Activated B cell treated with CpG ODN at 0.5 μM for 24 hours (primary cell): Measurements from ENCODE around the gene CAST. TPM values are rescaled to one million over a fixed set of nuclear protein-coding genes. Genes with fewer than 3 reads are reported as not detected.
"Not testable (repeated sequence)": the region's sequence is repeated elsewhere in the genome, so short reads cannot be mapped to it uniquely, and the experiment has no call there.

ENCODE experiments used
- ATAC-seq: fragments of 200-7000 bp; cut with Tn5 transposase; one replicate; pipeline ENCODE4 v1.10.0; 2021; ENCODE audit warnings: low read depth, mild to moderate bottlenecking, moderate library complexity
- CTCF ChIA-PET: fragments of 350-600 bp; sonication (Branson Sonifier 250); formaldehyde crosslinking; loops from one replicate; lab custom pipeline; 2021; ENCODE audit warnings: antibody characterized with exemption; lab: Charles Lee
- POLR2A ChIA-PET: fragments of 350-600 bp; sonication (Branson Sonifier 250); formaldehyde crosslinking; loops from one replicate; lab custom pipeline; 2021; ENCODE audit warnings: antibody characterized with exemption; lab: Charles Lee
- DNase-seq: peaks from one replicate; pipeline ENCODE4 v3.0.0; 2022
- H3K27ac Mint-ChIP-seq: one replicate; pipeline ENCODE4 v1.8.0; 2020; ENCODE audit warnings: mixed read lengths
- H3K27me3 Mint-ChIP-seq: one replicate; pipeline ENCODE4 v1.8.0; 2021; ENCODE audit warnings: mixed read lengths
- H3K36me3 Mint-ChIP-seq: one replicate; pipeline ENCODE4 v1.8.0; 2021; ENCODE audit warnings: low read depth, mixed read lengths
- H3K4me1 Mint-ChIP-seq: one replicate; pipeline ENCODE4 v1.8.0; 2021; ENCODE audit warnings: mixed read lengths
- H3K4me3 Mint-ChIP-seq: one replicate; pipeline ENCODE4 v1.8.0; 2020; ENCODE audit warnings: mild to moderate bottlenecking, mixed read lengths
- H3K9me3 Mint-ChIP-seq: one replicate; pipeline ENCODE4 v1.8.0; 2020; ENCODE audit warnings: mixed read lengths
- intact Hi-C: fragments of 100-400 bp; cut with micrococcal nuclease; formaldehyde crosslinking; loops from one replicate; pipeline ENCODE4 v1.15.1; 2024
- total RNA-seq: library from RNA; stranded (reverse); gene quantifications from 2 replicates; pipeline ENCODE4 v1.2.3, GENCODE V29; 2022
- TF ChIP-seq, protein P1 (sequence below): fragments of 200-600 bp; IDR thresholded peaks from one replicate; pipeline ENCODE4 v1.8.0; 2022; ENCODE audit warnings: antibody characterized with exemption, mild to moderate bottlenecking

The CAST gene
- total RNA-seq, 1 donor from 2014 or later: 211 TPM

GRCh38 chr5:96741106-96741505 is 78.9 kb downstream of the CAST start:
- Mint-ChIP-seq H3K27ac (no peak overlapping the region), H3K36me3 (peaks cover 87% of the 10 kb centered on the region), H3K4me1 (peaks cover 5% of the 10 kb centered on the region), H3K27me3 (no peaks in the 10 kb centered on the region), H3K4me3 (no peak overlapping the region), H3K9me3 (no peaks in the 10 kb centered on the region)
- no peak for DNase-seq
- intact Hi-C loops: loop anchor here (5.0 kb wide), 1 partner anchor 34 kb away; no protein-coding TSS in a partner anchor
- ChIA-PET CTCF (no interaction called here), POLR2A (no interaction called here)
- ATAC-seq: no peak
- TF ChIP-seq, protein P1, sequence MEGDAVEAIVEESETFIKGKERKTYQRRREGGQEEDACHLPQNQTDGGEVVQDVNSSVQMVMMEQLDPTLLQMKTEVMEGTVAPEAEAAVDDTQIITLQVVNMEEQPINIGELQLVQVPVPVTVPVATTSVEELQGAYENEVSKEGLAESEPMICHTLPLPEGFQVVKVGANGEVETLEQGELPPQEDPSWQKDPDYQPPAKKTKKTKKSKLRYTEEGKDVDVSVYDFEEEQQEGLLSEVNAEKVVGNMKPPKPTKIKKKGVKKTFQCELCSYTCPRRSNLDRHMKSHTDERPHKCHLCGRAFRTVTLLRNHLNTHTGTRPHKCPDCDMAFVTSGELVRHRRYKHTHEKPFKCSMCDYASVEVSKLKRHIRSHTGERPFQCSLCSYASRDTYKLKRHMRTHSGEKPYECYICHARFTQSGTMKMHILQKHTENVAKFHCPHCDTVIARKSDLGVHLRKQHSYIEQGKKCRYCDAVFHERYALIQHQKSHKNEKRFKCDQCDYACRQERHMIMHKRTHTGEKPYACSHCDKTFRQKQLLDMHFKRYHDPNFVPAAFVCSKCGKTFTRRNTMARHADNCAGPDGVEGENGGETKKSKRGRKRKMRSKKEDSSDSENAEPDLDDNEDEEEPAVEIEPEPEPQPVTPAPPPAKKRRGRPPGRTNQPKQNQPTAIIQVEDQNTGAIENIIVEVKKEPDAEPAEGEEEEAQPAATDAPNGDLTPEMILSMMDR: no peak

DNA sequence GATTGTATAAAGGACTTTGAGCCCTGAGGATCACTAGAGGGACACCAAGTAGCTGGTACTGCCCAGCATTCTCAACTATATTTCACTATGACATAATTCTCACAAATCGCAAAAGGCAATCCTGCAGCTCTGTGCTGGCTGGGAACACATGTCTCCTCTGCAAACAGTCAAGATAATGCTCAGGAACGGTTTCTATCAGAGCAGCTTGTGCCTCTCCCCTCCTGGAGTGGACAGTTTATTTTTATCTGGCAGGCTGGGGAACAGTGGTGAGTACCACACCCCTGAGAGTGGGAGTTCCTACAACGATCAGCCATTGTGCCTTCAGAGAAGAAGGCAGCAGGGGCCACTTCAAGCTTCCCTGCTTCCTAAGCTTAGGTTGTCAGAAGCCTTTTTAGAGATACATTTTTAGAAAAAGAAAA is 79.7 kb downstream of the CAST start:
- H3K4me3 Mint-ChIP-seq: no peak overlapping the region
- POLR2A ChIA-PET: no interaction called here
- ATAC-seq (no peak), DNase-seq (no peak)
- peaks cover 90% of the 10 kb centered on the region for H3K36me3 Mint-ChIP-seq
- TF ChIP-seq, protein P1: no peak
- no peaks in the 10 kb centered on the region for H3K9me3 Mint-ChIP-seq
- peaks cover 5% of the 10 kb centered on the region for H3K4me1 Mint-ChIP-seq
- H3K27me3 Mint-ChIP-seq: no peaks in the 10 kb centered on the region
- CTCF ChIA-PET: interaction anchor here (1.4 to 2.1 kb wide), 2 partner anchors 11 to 128 kb away, joined by 3 to 6 read pairs; no protein-coding TSS in a partner anchor
- intact Hi-C loops: loop anchor here (5.0 kb wide), 1 partner anchor 35 kb away; no protein-coding TSS in a partner anchor
- H3K27ac Mint-ChIP-seq: no peak overlapping the region

GRCh38 chr5:96742538-96742937 is 80.4 kb downstream of the CAST start:
- ATAC-seq (no peak), DNase-seq (no peak)
- TF ChIP-seq, protein P1: no peak
- H3K4me3 Mint-ChIP-seq: no peak overlapping the region
- intact Hi-C loops: loop anchor here (5.0 kb wide), 1 partner anchor 35 kb away; no protein-coding TSS in a partner anchor
- H3K9me3 Mint-ChIP-seq: no peaks in the 10 kb centered on the region
- POLR2A ChIA-PET: no interaction called here
- peaks cover 5% of the 10 kb centered on the region for H3K4me1 Mint-ChIP-seq
- CTCF ChIA-PET: interaction anchor here (1.4 to 2.1 kb wide), 2 partner anchors 10 to 128 kb away, joined by 3 to 6 read pairs; no protein-coding TSS in a partner anchor
- H3K36me3 Mint-ChIP-seq: peaks cover 86% of the 10 kb centered on the region
- no peaks in the 10 kb centered on the region for H3K27me3 Mint-ChIP-seq
- no peak overlapping the region for H3K27ac Mint-ChIP-seq

- CTCF ChIA-PET: interaction anchor here (1.4 to 2.1 kb wide), 2 partner anchors 9 to 129 kb away, joined by 3 to 6 read pairs; no protein-coding TSS in a partner anchor
- DNase-seq: no peak
- Mint-ChIP-seq H3K27ac (peak overlapping the region; percentile 74), H3K9me3 (no peaks in the 10 kb centered on the region), H3K4me1 (peaks cover 5% of the 10 kb centered on the region), H3K27me3 (no peaks in the 10 kb centered on the region), H3K36me3 (peaks cover 86% of the 10 kb centered on the region), H3K4me3 (no peak overlapping the region)
- POLR2A ChIA-PET: no interaction called here
- TF ChIP-seq, protein P1: no peak
- intact Hi-C loops: loop anchor here (5.0 kb wide), 1 partner anchor 36 kb away; no protein-coding TSS in a partner anchor
- no peak for ATAC-seq
Measured at GRCh38 chr5:96743065-96743768, 81.0 kb downstream of the CAST start.

DNA sequence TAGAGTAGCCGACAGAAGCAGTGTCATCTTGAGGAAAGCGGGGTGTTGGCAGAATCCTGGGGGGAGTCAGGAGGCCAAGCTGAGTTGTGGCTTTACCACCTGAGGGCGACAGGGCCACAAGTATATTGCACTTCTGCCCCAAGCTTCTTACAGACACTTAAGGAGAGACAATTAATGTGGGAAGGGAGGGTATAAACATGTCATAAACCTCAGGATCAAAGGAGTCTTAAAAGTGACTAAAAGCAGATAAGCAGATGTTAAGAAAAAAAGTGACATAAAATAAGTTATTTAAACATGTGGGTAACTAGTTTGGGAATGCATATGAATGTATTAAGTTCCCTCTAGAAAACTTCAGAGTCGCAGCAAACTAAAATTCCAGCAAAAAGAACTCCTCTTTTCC is 81.6 kb downstream of the CAST start:
- Mint-ChIP-seq H3K27ac (no peak overlapping the region), H3K9me3 (no peaks in the 10 kb centered on the region), H3K27me3 (no peaks in the 10 kb centered on the region), H3K36me3 (peaks cover 86% of the 10 kb centered on the region), H3K4me3 (no peak overlapping the region), H3K4me1 (peaks cover 5% of the 10 kb centered on the region)
- no peak for DNase-seq
- no peak for ATAC-seq
- POLR2A ChIA-PET: no interaction called here
- intact Hi-C loops: loop anchor here (5.0 kb wide), 1 partner anchor 37 kb away; no protein-coding TSS in a partner anchor
- CTCF ChIA-PET: interaction anchor here (2.1 kb wide), 1 partner anchor 9 kb away, joined by 6 read pairs; no protein-coding TSS in a partner anchor
- TF ChIP-seq, protein P1: no peak

- CTCF ChIA-PET: interaction anchor here (2.1 kb wide), 1 partner anchor 8 kb away, joined by 6 read pairs; no protein-coding TSS in a partner anchor
- H3K4me3 Mint-ChIP-seq, POLR2A ChIA-PET, H3K9me3 Mint-ChIP-seq, DNase-seq, H3K4me1 Mint-ChIP-seq, ATAC-seq, H3K27ac Mint-ChIP-seq, H3K27me3 Mint-ChIP-seq: not testable (repeated sequence)
- intact Hi-C loops: loop anchor here (5.0 kb wide), 1 partner anchor 37 kb away; no protein-coding TSS in a partner anchor
- peaks cover 87% of the 10 kb centered on the region for H3K36me3 Mint-ChIP-seq
Measured at GRCh38 chr5:96744218-96744617, 82.0 kb downstream of the CAST start.
